Measurements from ENCODE around the gene CENATAC.

- TF ChIP-seq CTCF (conservative IDR thresholded peaks at IDR 0.05; ENCODE audit: low read length) (no peak), EZH2phosphoT487 (IDR thresholded peaks at IDR 0.05; ENCODE audit: borderline replicate concordance) (no peak)
These were observed 22.1 kb downstream of the CENATAC start for GRCh38 chr11:119019996-119020395.
